ENCODE data around the gene RAB11FIP4. TPM values are rescaled to one million over a fixed set of nuclear protein-coding genes. Genes with fewer than 3 reads are reported as not detected.

The RAB11FIP4 gene
- total and polyA plus RNA-seq, 2 donors (not counting 3 experiments of a cell fraction or from before 2014, with no cell fraction given) = 0.08 to 0.38 TPM

GRCh38 chr17:31425282-31426040, 34.0 kb downstream of the RAB11FIP4 start:
- DNase-seq (ENCODE audit: low read depth, low spot score) = peak; percentile 13
- H3K4me2 ChIP-seq (ENCODE audit: insufficient read depth, low read length) = no peak overlapping the region
- no peaks in the 10 kb centered on the region for H3K36me3 ChIP-seq (ENCODE audit: control insufficient read depth in 2 of 2, extremely low read depth in 1 of 2, insufficient read depth in 2 of 2, low read length in 2 of 2)
- no peak overlapping the region for H3K9ac ChIP-seq (replicated peaks; ENCODE audit: extremely low read depth, insufficient read depth, low read length)
- no peaks in the 10 kb centered on the region for H3K9me3 ChIP-seq (replicated peaks; ENCODE audit: control insufficient read depth, insufficient read depth, low read length)
- peak overlapping the region; percentile 78 for H2AFZ ChIP-seq (ENCODE audit: low read depth, low read length)
- H4K20me1 ChIP-seq (replicated peaks; ENCODE audit: control insufficient read depth, extremely low read depth, insufficient read depth, low read length) = no peaks in the 10 kb centered on the region
- intact Hi-C loops (cut with micrococcal nuclease) = no loop called here
- H3K4me3 ChIP-seq (replicated peaks in 1 of 3; ENCODE audit: insufficient read depth in 1 of 3, low read depth in 1 of 3, low read length in 3 of 3) = no peak overlapping the region
- no TSS peak for BruUV-seq (replicated peaks)
- H3K79me2 ChIP-seq (ENCODE audit: control insufficient read depth, insufficient read depth, low read length) = no peaks in the 10 kb centered on the region
- H3K9me1 ChIP-seq (replicated peaks; ENCODE audit: control insufficient read depth, extremely low read depth, insufficient read depth, low read length) = no peaks in the 10 kb centered on the region
- ChIA-PET CTCF (interaction anchor here (0.6 to 1.7 kb wide), 4 partner anchors 10 to 417 kb away, joined by 3 to 6 read pairs (median 4); no protein-coding TSS in a partner anchor), POLR2A (interaction anchor here (0.6 kb wide), 1 partner anchor 14 kb away, joined by 3 read pairs; no protein-coding TSS in a partner anchor)
- no peaks in the 10 kb centered on the region for H3K27me3 ChIP-seq (ENCODE audit: control insufficient read depth in 2 of 2, insufficient read depth in 2 of 2, low read length in 2 of 2)
- dilution Hi-C loops (cut with MboI; ENCODE audit: extremely low pct_ligation_motif_present, low sequenced_read_pairs) = no loop called here
- no peak for FAIRE-seq
- TF ChIP-seq FOS (IDR thresholded peaks at IDR 0.05; ENCODE audit: borderline replicate concordance, insufficient read depth, low read length) = no peak
- TF ChIP-seq JUN (IDR thresholded peaks at IDR 0.05; ENCODE audit: borderline replicate concordance, insufficient read depth, insufficient read length, low read depth) = no peak
- TF ChIP-seq GATA2 (IDR thresholded peaks at IDR 0.05; ENCODE audit: insufficient read depth, insufficient read length, low read depth, low read length) = no peak
- TF ChIP-seq, protein P1, sequence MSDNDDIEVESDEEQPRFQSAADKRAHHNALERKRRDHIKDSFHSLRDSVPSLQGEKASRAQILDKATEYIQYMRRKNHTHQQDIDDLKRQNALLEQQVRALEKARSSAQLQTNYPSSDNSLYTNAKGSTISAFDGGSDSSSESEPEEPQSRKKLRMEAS (IDR thresholded peaks at IDR 0.05; ENCODE audit: insufficient read depth, insufficient read length) = no peak
- TF ChIP-seq POLR2AphosphoS5 (IDR thresholded peaks at IDR 0.05; ENCODE audit: insufficient read depth, low read depth, low read length) = no peak
- TF ChIP-seq EZH2 (IDR thresholded peaks at IDR 0.05; ENCODE audit: borderline replicate concordance, low read depth, low read length, severe bottlenecking) = no peak
- no peak for TF ChIP-seq POLR2A (IDR thresholded peaks at IDR 0.05; ENCODE audit: low read depth, low read length)
- TF ChIP-seq CTCF (IDR thresholded peaks at IDR 0.05; ENCODE audit: extremely low read depth in 1 of 2, insufficient read depth in 1 of 2, low read depth in 1 of 2, low read length in 2 of 2) = no peak
- TF ChIP-seq MYC (IDR thresholded peaks at IDR 0.05; ENCODE audit: low read depth, low read length) = no peak
- no peak overlapping the region for H3K27ac ChIP-seq (ENCODE audit: insufficient read depth, low read depth, low read length)
- H3K4me1 ChIP-seq (ENCODE audit: control insufficient read depth, extremely low read depth, insufficient read depth, low read length) = no peaks in the 10 kb centered on the region
